OCI-LY1 (cell line): ENCODE results near the gene PCNX2.

Experiments
- H2AFZ ChIP-seq: fragments of 200-600 bp; sonication (generic), shearing (Covaris generic); 2 replicates; pipeline ENCODE4 v1.6.0; 2014; ENCODE audit warnings: antibody characterized with exemption, mild to moderate bottlenecking, low read length
- H3F3A ChIP-seq: fragments of 200-600 bp; sonication (generic), shearing (Covaris generic); 2 replicates; pipeline ENCODE4 v1.6.0; 2014; ENCODE audit warnings: mild to moderate bottlenecking, antibody characterized with exemption, low read length, moderate library complexity; ENCODE audit not compliant: insufficient read depth
- H3K27ac ChIP-seq: fragments of 200-600 bp; sonication (generic); 2 replicates; pipeline ENCODE4 v1.5.1; 2014; ENCODE audit warnings: low read length, mixed run types, mild to moderate bottlenecking, low read depth; ENCODE audit not compliant: poor library complexity, severe bottlenecking
- H3K27me3 ChIP-seq: fragments of 200-600 bp; sonication (generic); 2 replicates; pipeline ENCODE4 v1.6.0; 2014; ENCODE audit warnings: antibody characterized with exemption, mild to moderate bottlenecking, low read length, moderate library complexity; ENCODE audit not compliant: insufficient read depth
- H3K36me3 ChIP-seq: fragments of 200-600 bp; sonication (generic); 2 replicates; pipeline ENCODE4 v1.6.1; 2014; ENCODE audit warnings: mild to moderate bottlenecking, antibody characterized with exemption, low read length, moderate library complexity, mixed read lengths; ENCODE audit not compliant: insufficient read depth
- H3K4me1 ChIP-seq: fragments of 200-600 bp; sonication (generic); 2 replicates; pipeline ENCODE4 v1.5.1; 2014; ENCODE audit warnings: mild to moderate bottlenecking, low read length, moderate library complexity; ENCODE audit not compliant: insufficient read depth, severe bottlenecking
- H3K4me2 ChIP-seq: fragments of 200-600 bp; sonication (generic), shearing (Covaris generic); 2 replicates; pipeline ENCODE4 v1.6.1; 2014; ENCODE audit warnings: low read length
- H3K4me3 ChIP-seq: fragments of 200-600 bp; sonication (generic); 2 replicates; pipeline ENCODE4 v1.5.1; 2014; ENCODE audit warnings: low read length, low read depth, mild to moderate bottlenecking, mixed read lengths; ENCODE audit not compliant: poor library complexity, severe bottlenecking
- H3K79me2 ChIP-seq: fragments of 200-600 bp; shearing (Covaris generic); 2 replicates; pipeline ENCODE4 v1.6.1; 2016; ENCODE audit warnings: mixed run types, low read length, mixed read lengths; ENCODE audit not compliant: insufficient read depth
- H3K9ac ChIP-seq: fragments of 200-600 bp; sonication (generic), shearing (Covaris generic); 2 replicates; pipeline ENCODE4 v1.6.1; 2014; ENCODE audit warnings: mild to moderate bottlenecking, low read length, mixed read lengths
- H3K9me2 ChIP-seq: fragments of 200-600 bp; sonication (generic), shearing (Covaris generic); 2 replicates; pipeline ENCODE4 v1.6.1; 2014; ENCODE audit warnings: low read depth, mild to moderate bottlenecking, low read length, mixed read lengths
- H3K9me3 ChIP-seq: fragments of 200-600 bp; shearing (Covaris generic); 2 replicates; pipeline ENCODE4 v1.6.1; 2014; ENCODE audit warnings: low read length, mixed read lengths
- H4K20me1 ChIP-seq: fragments of 200-600 bp; sonication (generic), shearing (Covaris generic); 2 replicates; pipeline ENCODE4 v1.6.0; 2016; ENCODE audit warnings: mild to moderate bottlenecking, low read length; ENCODE audit not compliant: insufficient read depth
- EZH2 ChIP-seq: fragments of 200-600 bp; sonication (generic), shearing (Covaris generic); IDR thresholded peaks from 2 replicates; pipeline ENCODE4 v1.8.0; 2017; ENCODE audit warnings: borderline replicate concordance, mixed run types, mild to moderate bottlenecking, antibody characterized with exemption, low read length, moderate library complexity, mixed read lengths
- TF ChIP-seq, protein P1 (sequence below): fragments of 200-600 bp; sonication (generic), shearing (Covaris generic); IDR thresholded peaks from 2 replicates; pipeline ENCODE4 v1.5.1; 2017; ENCODE audit warnings: mild to moderate bottlenecking, antibody characterized with exemption, low read length, moderate library complexity, mixed read lengths

Gene PCNX2

GRCh38 chr1:233032916-233033315, 262.6 kb downstream of the PCNX2 start:
- Histone ChIP-seq H3K4me2 (no peak overlapping the region), H2AFZ (no peak overlapping the region), H3K9me3 (no peaks in the 10 kb centered on the region), H3K36me3 (no peaks in the 10 kb centered on the region), H3K79me2 (no peaks in the 10 kb centered on the region), H3K27me3 (no peaks in the 10 kb centered on the region), H3K4me1 (no peaks in the 10 kb centered on the region), H3K9ac (no peak overlapping the region), H4K20me1 (no peaks in the 10 kb centered on the region), H3K27ac (no peak overlapping the region), H3F3A (no peaks in the 10 kb centered on the region), H3K4me3 (no peak overlapping the region), H3K9me2 (no peaks in the 10 kb centered on the region)
- TF ChIP-seq, protein P1, sequence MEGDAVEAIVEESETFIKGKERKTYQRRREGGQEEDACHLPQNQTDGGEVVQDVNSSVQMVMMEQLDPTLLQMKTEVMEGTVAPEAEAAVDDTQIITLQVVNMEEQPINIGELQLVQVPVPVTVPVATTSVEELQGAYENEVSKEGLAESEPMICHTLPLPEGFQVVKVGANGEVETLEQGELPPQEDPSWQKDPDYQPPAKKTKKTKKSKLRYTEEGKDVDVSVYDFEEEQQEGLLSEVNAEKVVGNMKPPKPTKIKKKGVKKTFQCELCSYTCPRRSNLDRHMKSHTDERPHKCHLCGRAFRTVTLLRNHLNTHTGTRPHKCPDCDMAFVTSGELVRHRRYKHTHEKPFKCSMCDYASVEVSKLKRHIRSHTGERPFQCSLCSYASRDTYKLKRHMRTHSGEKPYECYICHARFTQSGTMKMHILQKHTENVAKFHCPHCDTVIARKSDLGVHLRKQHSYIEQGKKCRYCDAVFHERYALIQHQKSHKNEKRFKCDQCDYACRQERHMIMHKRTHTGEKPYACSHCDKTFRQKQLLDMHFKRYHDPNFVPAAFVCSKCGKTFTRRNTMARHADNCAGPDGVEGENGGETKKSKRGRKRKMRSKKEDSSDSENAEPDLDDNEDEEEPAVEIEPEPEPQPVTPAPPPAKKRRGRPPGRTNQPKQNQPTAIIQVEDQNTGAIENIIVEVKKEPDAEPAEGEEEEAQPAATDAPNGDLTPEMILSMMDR: no peak
- TF ChIP-seq EZH2: no peak

DNA sequence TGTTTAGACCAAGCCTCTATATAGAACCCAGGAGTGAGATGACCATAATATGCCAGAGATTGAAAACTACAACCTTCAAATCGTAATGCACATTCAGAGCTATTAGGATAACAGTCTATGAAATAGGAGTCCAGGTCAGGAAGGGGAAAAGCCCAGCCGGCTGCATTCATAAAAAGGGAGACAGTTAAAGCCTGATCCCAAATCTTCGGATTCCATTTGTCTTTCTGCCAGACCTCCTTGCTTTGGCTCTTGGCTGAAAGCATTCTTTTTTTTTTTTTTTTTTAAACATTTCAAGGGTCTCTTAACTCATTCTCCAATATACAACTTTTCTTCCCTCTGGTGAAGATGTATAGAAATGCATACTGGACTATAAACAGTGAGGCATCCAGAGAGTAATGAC, 264.0 kb downstream of the PCNX2 start:
- Histone ChIP-seq H3K4me2 (no peak overlapping the region), H3K4me3 (no peak overlapping the region), H3K27me3 (no peaks in the 10 kb centered on the region), H4K20me1 (no peaks in the 10 kb centered on the region), H3F3A (no peaks in the 10 kb centered on the region), H3K27ac (no peak overlapping the region), H3K9me3 (no peaks in the 10 kb centered on the region), H3K9ac (no peak overlapping the region), H3K79me2 (no peaks in the 10 kb centered on the region), H3K4me1 (no peaks in the 10 kb centered on the region), H2AFZ (no peak overlapping the region), H3K9me2 (no peaks in the 10 kb centered on the region), H3K36me3 (no peaks in the 10 kb centered on the region)
- TF ChIP-seq, protein P1: no peak
- TF ChIP-seq EZH2: no peak

- Histone ChIP-seq H3K4me3 (no peak overlapping the region), H4K20me1 (no peaks in the 10 kb centered on the region), H3K9me2 (no peaks in the 10 kb centered on the region), H3K79me2 (no peaks in the 10 kb centered on the region), H3K9ac (no peak overlapping the region), H3K9me3 (no peaks in the 10 kb centered on the region), H3K36me3 (no peaks in the 10 kb centered on the region), H2AFZ (no peak overlapping the region), H3K27ac (no peak overlapping the region), H3K27me3 (no peaks in the 10 kb centered on the region), H3K4me1 (no peaks in the 10 kb centered on the region), H3K4me2 (no peak overlapping the region), H3F3A (no peaks in the 10 kb centered on the region)
- TF ChIP-seq EZH2: no peak
- TF ChIP-seq, protein P1: no peak
Measured at GRCh38 chr1:233027046-233027445, 268.5 kb downstream of the PCNX2 start.
